Endothelial cell of umbilical vein (primary cell): ENCODE measurements around the gene DDR2. TPM values are rescaled to one million over a fixed set of nuclear protein-coding genes. Genes with fewer than 3 reads are reported as not detected.

ENCODE experiments used
- BruUV-seq: library from RNA; stranded (reverse); fragments of 400-500 nt; replicated peaks from 2 replicates; lab custom pipeline; 2021; lab: Mats Ljungman, UMichigan
- CTCF ChIA-PET: fragments of 300-600, 350-600 bp; sonication (Branson Sonifier 250); formaldehyde crosslinking; loops from one replicate; lab custom pipeline; 2021; ENCODE audit warnings: antibody characterized with exemption, inconsistent platforms; lab: Charles Lee
- POLR2A ChIA-PET: fragments of 300-600, 350-600 bp; sonication (Branson Sonifier 250); formaldehyde crosslinking; loops from one replicate; lab custom pipeline; 2021; ENCODE audit warnings: antibody characterized with exemption, inconsistent platforms; lab: Charles Lee
- DNase-seq: peaks from one replicate; pipeline ENCODE4 v3.0.0-alpha.2; 2011; ENCODE audit warnings: low read depth, low spot score
- FAIRE-seq: peaks from 2 replicates; lab custom pipeline; 2011; peaks lifted over from hg19 to GRCh38; lab: Jason Lieb, UNC
- H2AFZ ChIP-seq: 2 replicates; pipeline ENCODE4 v1.6.0; 2012; ENCODE audit warnings: low read depth, low read length, control low read depth, inconsistent platforms
- H3K27ac ChIP-seq: 2 replicates; pipeline ENCODE4 v1.5.1; 2011; ENCODE audit warnings: low read depth, mild to moderate bottlenecking, control low read depth, low read length, moderate library complexity; ENCODE audit not compliant: insufficient read depth
- H3K27me3 ChIP-seq, 2 experiments: 2 replicates each; pipeline versions ENCODE4 v1.6.0 to v1.6.1; 2011; ENCODE audit warnings: low read length in 2 of 2, mixed read lengths in 1 of 2; ENCODE audit not compliant: control insufficient read depth in 2 of 2, insufficient read depth in 2 of 2
- H3K36me3 ChIP-seq, 2 experiments: 2 replicates in 1 of 2; 3 replicates in 1 of 2; pipeline ENCODE4 v1.5.1; 2011; ENCODE audit warnings: low read length in 2 of 2, mild to moderate bottlenecking in 1 of 2, moderate library complexity in 1 of 2; ENCODE audit not compliant: control insufficient read depth in 2 of 2, insufficient read depth in 2 of 2; ENCODE audit errors: extremely low read depth in 1 of 2
- H3K4me1 ChIP-seq: 3 replicates; pipeline ENCODE4 v1.5.1; 2011; ENCODE audit warnings: mild to moderate bottlenecking, low read length; ENCODE audit not compliant: control insufficient read depth, insufficient read depth; ENCODE audit errors: extremely low read depth
- H3K4me2 ChIP-seq: 2 replicates; pipeline ENCODE4 v1.6.1; 2011; ENCODE audit warnings: low read length, control low read depth, mixed read lengths; ENCODE audit not compliant: insufficient read depth
- H3K4me3 ChIP-seq, 3 experiments: fragments of 200-600 bp in 1 of 3; sonication (generic), shearing (Covaris generic) in 1 of 3; replicated peaks in 1 of 3; 2 replicates each; pipeline ENCODE4 v1.5.1; 2011 to 2016; ENCODE audit warnings: control low read depth in 3 of 3, low read length in 3 of 3, mild to moderate bottlenecking in 2 of 3, inconsistent platforms in 1 of 3, low read depth in 1 of 3, moderate library complexity in 1 of 3; ENCODE audit not compliant: insufficient read depth in 1 of 3
- H3K79me2 ChIP-seq: 2 replicates; pipeline ENCODE4 v1.6.0; 2012; ENCODE audit warnings: low read length, inconsistent platforms; ENCODE audit not compliant: control insufficient read depth, insufficient read depth
- H3K9ac ChIP-seq: replicated peaks from 2 replicates; pipeline ENCODE3; 2011; ENCODE audit warnings: low read length, control low read depth; ENCODE audit not compliant: insufficient read depth; ENCODE audit errors: extremely low read depth
- H3K9me1 ChIP-seq: replicated peaks from 3 replicates; pipeline ENCODE4 v1.6.0; 2011; ENCODE audit warnings: mild to moderate bottlenecking, low read length; ENCODE audit not compliant: control insufficient read depth, insufficient read depth; ENCODE audit errors: extremely low read depth
- H3K9me3 ChIP-seq: replicated peaks from 2 replicates; pipeline ENCODE4 v1.5.1; 2012; ENCODE audit warnings: low read length, inconsistent platforms; ENCODE audit not compliant: control insufficient read depth, insufficient read depth
- H4K20me1 ChIP-seq: replicated peaks from 2 replicates; pipeline ENCODE3; 2011; ENCODE audit warnings: mild to moderate bottlenecking, low read length; ENCODE audit not compliant: control insufficient read depth, insufficient read depth; ENCODE audit errors: extremely low read depth
- CTCF ChIP-seq, 2 donors: IDR thresholded peaks; 1 replicate in 1 of 2; 2 replicates in 1 of 2; pipeline ENCODE4 v1.5.1; 2011; ENCODE audit warnings: low read length in 2 of 2, mild to moderate bottlenecking in 2 of 2, moderate library complexity in 2 of 2, control low read depth in 1 of 2, inconsistent platforms in 1 of 2, low read depth in 1 of 2; ENCODE audit not compliant: insufficient read depth in 1 of 2; ENCODE audit errors: extremely low read depth in 1 of 2
- EZH2 ChIP-seq: IDR thresholded peaks from 2 replicates; pipeline ENCODE4 v1.6.1; 2012; ENCODE audit warnings: borderline replicate concordance, low read depth, mild to moderate bottlenecking, moderate library complexity, low read length, inconsistent platforms; ENCODE audit not compliant: severe bottlenecking
- FOS ChIP-seq: IDR thresholded peaks from 2 replicates; pipeline ENCODE4 v1.6.1; 2011; ENCODE audit warnings: mild to moderate bottlenecking, low read length, moderate library complexity, borderline replicate concordance; ENCODE audit not compliant: insufficient read depth
- GATA2 ChIP-seq: IDR thresholded peaks from 2 replicates; pipeline ENCODE4 v1.7.0; 2011; ENCODE audit warnings: low read depth, mild to moderate bottlenecking, moderate library complexity, mixed read lengths, low read length; ENCODE audit not compliant: insufficient read length, insufficient read depth
- JUN ChIP-seq: IDR thresholded peaks from 2 replicates; pipeline ENCODE4 v1.6.1; 2011; ENCODE audit warnings: borderline replicate concordance, low read depth; ENCODE audit not compliant: insufficient read length, insufficient read depth
- MYC ChIP-seq: IDR thresholded peaks from one replicate; pipeline ENCODE4 v1.6.1; 2011; ENCODE audit warnings: mild to moderate bottlenecking, low read depth, low read length
- dilution Hi-C: fragments of 300-500 bp; cut with MboI; formaldehyde crosslinking; loops from one replicate; pipeline ENCODE4 v1.15.0; 2019; ENCODE audit warnings: low sequenced_read_pairs; ENCODE audit not compliant: extremely low pct_ligation_motif_present
- intact Hi-C: fragments of 100-400 bp; cut with micrococcal nuclease; formaldehyde crosslinking; loops from one replicate; pipeline ENCODE4 v1.10.0; 2022
- polyA plus RNA-seq, 4 experiments: library from polyadenylated mRNA; depleted of rRNA in 3 of 4; stranded (reverse) in 3 of 4; unstranded in 1 of 4; fragments of >200 nt; gene quantifications; 2 replicates each; pipeline versions ENCODE4 v1.2.1 to v1.2.3, GENCODE V29; 2011 to 2012; ENCODE audit warnings: missing spikeins in 1 of 4
- total RNA-seq: library from RNA; stranded (reverse); gene quantifications from 2 replicates; pipeline ENCODE4 v1.2.3, GENCODE V29; 2021
- TF ChIP-seq, protein P1 (sequence below): IDR thresholded peaks from 2 replicates; pipeline ENCODE4 v1.6.1; 2011; ENCODE audit not compliant: insufficient read depth, insufficient read length

The DDR2 gene
- total and polyA plus RNA-seq, 2 donors (not counting 3 experiments of a cell fraction or from before 2014, with no cell fraction given), result 27.8 to 30.8 TPM

DNA sequence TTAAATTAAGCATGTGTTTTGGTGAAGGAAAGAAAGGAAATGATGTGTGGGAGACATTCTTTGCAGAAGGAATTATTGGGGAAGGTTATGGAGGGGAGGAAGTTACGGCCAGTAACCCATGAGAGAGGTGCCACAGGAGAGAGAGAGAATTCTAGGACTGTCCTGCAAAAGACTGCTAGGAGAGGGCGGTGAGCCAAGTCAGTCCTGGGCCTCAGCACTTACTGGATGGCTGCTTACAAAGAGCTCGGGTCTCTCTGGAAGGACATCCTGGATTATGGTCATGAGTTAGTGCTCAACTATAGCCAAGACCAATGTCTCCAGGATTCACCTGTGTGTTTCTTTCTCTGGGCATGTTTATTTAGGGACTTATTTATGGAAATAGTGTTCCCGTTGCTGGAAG lies 83.9 kb downstream of the DDR2 start:
- no peaks in the 10 kb centered on the region for H3K9me3 ChIP-seq
- no peak overlapping the region for H3K4me3 ChIP-seq
- H3K9ac ChIP-seq, result no peak overlapping the region
- H4K20me1 ChIP-seq, result no peaks in the 10 kb centered on the region
- intact Hi-C loops, result no loop called here
- FAIRE-seq (no peak), DNase-seq (peak; percentile 41)
- no peaks in the 10 kb centered on the region for H3K9me1 ChIP-seq
- no peaks in the 10 kb centered on the region for H3K27me3 ChIP-seq
- H3K79me2 ChIP-seq, result no peaks in the 10 kb centered on the region
- POLR2A ChIA-PET, result no interaction called here
- H3K4me2 ChIP-seq, result no peak overlapping the region
- H3K36me3 ChIP-seq, result no peaks in the 10 kb centered on the region
- BruUV-seq, result no TSS peak
- no peak overlapping the region for H3K27ac ChIP-seq
- CTCF ChIA-PET, result interaction anchor here (1.0 to 2.0 kb wide), 2 partner anchors 10 to 14 kb away, joined by 3 to 9 read pairs; no protein-coding TSS in a partner anchor
- H3K4me1 ChIP-seq, result no peaks in the 10 kb centered on the region
- H2AFZ ChIP-seq, result no peak overlapping the region
- dilution Hi-C loops, result no loop called here
- TF ChIP-seq JUN (no peak), GATA2 (no peak), EZH2 (no peak), MYC (no peak), FOS (no peak), CTCF (IDR thresholded peaks at IDR 0.05; ENCODE audit: extremely low read depth in 1 of 2, insufficient read depth in 1 of 2, low read depth in 1 of 2, low read length in 2 of 2) (no peak)
- TF ChIP-seq, protein P1, sequence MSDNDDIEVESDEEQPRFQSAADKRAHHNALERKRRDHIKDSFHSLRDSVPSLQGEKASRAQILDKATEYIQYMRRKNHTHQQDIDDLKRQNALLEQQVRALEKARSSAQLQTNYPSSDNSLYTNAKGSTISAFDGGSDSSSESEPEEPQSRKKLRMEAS, result no peak
